HG03565 (cell line): ENCODE results near the gene NTN4.
"Not testable (repeated sequence)": the region's sequence is repeated elsewhere in the genome, so short reads cannot be mapped to it uniquely, and the experiment has no call there.

Experiments used
- ATAC-seq: cut with Tn5 transposase; IDR thresholded peaks from one replicate; pipeline ENCODE4 v1.9.1; 2021; ENCODE audit warnings: mild to moderate bottlenecking, moderate library complexity; ENCODE audit not compliant: unreplicated experiment

Gene NTN4

DNA sequence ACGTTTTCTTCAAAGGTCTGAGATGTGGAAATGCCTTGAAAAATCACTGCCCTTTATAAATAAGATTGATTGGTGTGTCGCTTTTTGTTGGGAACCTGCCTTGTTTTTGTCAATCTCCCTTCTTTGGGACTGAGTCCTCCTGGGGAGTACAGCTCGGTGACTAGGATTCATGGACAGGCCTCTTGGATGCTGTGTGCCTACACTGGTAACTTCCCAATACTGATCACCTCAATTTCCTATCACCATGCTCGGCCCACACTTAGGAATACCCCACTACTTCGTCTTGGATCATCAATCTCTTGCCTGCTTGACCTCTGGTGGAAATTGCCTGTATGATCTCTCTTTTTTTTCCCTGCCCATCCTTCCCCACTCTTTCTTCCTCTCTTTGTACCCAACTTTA is 34.2 kb downstream of the NTN4 start:
- ATAC-seq: no peak

GRCh38 chr12:95755261-95755865 is 35.2 kb downstream of the NTN4 start:
- ATAC-seq: no peak

- not testable (repeated sequence) for ATAC-seq
Observed at GRCh38 chr12:95746062-95746461, 44.5 kb downstream of the NTN4 start.

GRCh38 chr12:95742586-95742985 is 48.0 kb downstream of the NTN4 start:
- ATAC-seq: no peak

DNA sequence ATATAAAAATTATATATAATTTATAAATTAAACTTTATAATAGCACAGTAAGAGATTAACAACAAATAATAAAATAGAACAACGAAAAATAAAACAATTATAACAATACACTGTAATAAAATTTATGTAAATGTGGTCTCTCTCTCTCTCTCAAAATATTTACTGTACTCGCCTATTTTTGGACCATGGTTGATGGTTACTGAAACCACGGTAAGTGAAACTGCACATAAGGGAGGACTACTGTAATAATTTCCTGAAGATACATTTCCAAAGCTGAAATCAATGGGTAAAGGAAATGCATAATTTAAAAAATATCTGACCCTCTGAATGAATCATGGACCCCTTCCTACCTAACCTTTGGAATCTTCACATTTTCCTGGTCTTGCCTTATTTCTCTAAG is 48.9 kb downstream of the NTN4 start:
- no peak for ATAC-seq

DNA sequence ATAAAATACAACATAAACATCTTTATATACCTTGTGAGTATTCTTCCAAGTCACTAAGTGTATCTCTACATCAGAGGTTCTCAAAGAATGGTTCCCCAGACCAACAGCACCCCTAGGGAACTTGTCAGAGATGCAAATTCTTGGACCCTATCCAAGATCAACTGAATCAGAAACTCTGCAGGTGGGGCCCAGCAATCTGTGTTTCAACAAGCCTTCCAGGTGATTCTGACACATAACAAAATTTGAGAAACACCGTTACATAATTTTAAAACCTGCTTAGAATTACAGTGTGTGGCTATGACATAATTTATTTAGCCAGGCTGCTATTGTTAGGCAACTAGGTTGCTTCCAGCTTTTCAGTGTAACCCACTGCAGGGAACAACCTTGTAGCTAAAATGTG is 49.8 kb downstream of the NTN4 start:
- ATAC-seq: no peak

GRCh38 chr12:95739561-95740313 is 50.8 kb downstream of the NTN4 start:
- no peak for ATAC-seq

- ATAC-seq: no peak
Observed at GRCh38 chr12:95738024-95738611, 52.4 kb downstream of the NTN4 start.

DNA sequence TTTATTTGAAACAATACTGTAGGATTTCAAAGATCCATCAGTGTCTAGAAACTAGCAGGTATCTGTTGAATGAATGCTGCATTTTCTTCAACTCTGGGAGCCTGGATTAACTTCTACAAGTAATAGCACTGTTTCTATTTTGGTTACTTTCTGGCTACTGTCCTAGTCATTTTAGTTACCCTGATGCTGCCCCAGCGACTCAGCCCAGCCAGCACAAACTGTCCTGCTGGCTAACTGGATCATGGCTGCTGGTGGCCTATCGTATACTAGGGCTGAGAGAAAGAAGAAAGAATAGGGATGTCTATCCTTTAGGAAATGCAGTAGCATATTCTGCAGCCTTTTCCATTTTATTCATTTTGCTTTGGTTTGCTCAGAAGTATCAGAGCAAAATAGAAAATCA is 53.9 kb downstream of the NTN4 start:
- ATAC-seq: no peak

DNA sequence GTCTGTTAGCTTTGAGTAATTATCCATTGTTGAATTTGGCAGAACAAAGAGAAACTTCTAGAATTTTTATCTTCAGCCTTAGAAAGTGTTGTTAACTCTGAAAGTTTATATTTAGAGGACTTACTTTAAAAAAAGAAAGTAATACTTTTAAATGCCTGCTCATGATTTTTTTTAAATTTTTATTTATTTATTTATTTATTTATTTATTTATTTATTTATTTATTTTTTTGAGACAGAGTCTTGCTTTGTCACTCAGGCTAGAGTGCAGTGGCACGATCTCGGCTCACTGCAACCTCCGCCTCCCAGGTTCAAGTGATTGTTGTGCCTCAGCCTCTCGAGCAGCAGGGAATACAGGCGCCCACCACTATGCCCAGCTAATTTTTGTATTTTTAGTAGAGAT is 54.8 kb downstream of the NTN4 start:
- not testable (repeated sequence) for ATAC-seq

DNA sequence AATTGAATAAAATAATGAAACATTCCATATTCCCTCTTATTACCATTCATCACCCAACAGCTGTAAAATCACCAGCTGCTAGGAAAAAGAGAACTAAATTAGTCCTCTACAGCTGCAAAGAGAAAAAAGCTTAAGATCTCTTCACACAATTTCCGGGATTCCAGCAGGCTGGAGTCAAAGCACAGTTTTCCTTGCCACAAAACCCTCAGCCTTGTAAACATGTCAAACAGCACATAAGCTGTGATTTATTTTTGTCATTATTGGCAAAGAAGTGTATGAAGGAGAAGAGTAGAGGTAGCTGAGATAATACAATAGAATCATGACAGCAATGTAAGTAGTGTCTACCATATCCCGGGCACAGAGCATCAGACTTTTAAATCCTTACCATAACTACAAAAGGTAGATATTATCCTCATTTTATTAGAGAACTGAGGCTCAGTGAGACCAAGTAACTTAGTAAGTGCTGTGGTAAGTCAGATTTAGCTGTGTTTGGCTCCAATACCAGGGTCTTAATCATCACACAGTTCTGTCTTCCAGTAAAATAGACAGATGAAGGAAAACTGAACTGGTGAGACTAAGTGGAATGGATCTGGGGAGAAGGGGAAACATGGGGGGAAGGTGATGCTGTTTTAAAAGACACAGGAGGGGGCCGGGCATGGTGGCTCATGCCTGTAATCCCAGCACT is 57.3 kb downstream of the NTN4 start:
- ATAC-seq: no peak

DNA sequence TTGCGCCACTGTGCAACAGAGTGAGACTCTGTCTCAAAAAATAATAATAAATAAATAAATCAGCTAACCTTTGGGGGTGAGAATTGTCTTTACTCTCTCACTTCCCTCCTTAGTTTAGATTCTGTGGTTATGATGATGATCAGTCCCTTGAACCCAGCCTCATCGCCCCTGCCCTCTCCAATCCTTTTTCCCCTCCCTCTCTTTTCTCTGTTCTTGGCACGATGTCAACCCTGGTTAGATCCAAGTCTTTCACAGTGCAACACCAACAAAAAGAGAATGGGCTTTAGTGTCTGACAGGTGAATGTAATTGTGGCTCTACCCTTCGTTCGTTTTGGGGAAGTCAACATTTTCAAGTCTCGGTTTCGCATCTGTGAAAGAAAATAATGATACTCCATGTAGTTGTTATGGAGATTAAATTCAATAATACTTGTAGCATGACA is 59.0 kb downstream of the NTN4 start:
- no peak for ATAC-seq

DNA sequence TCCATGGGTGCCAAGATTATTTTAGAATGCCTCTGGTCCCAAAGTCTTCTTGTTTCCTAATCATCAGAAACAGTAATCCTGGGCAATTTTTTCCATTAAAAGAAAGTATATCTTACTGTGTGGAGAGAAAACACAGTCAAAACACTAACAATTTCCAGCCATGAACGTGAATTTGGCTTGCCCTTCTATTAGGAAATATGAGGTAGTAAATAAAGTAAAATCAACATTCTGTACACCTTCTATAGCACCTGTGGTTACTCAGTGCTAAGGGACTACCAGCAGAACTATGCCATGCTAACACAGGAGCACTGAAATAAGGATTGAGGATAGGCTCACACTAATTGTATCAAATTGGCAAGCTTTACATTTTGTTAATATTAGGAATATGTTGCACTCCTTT is 60.1 kb downstream of the NTN4 start:
- no peak for ATAC-seq

DNA sequence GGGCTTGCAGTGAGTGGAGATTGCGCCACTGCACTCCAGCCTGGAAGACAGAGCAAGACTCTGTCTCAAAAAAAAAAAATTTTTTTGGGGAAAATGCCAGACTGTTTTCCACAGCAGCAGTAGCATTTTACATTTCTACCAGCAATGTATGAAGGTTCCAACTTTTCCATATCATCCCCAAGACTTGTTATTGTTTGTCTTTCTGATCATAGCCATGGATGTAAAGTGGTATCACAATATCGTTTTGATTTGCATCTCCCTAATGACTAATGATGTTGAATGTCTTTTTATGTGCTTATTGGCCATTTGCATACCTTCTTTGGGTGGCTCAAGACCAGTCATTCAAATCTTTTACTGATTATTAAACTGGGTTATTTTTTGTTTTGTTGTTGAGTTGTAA is 63.7 kb downstream of the NTN4 start:
- ATAC-seq: no peak

GRCh38 chr12:95724767-95725166 is 65.8 kb downstream of the NTN4 start:
- ATAC-seq: no peak

GRCh38 chr12:95723693-95724384 is 66.7 kb downstream of the NTN4 start:
- no peak for ATAC-seq

DNA sequence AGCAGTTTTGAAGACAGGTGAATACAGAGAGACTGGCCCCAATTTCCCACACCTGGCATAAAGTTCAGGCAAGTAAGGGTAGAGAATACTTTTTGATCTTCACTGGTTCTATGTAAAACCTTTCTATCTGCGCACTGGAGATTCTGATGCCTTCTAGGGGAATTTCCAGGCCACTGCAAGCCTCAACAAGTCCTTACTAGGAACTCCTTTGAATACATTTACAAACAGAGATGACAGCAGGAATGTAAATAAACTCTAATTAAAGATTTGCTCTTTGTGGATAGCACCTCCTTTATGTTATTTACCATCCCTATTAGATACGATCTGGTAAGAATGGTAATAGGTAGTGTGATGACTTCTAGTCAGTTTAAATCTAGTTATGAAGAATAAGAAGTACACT is 69.2 kb downstream of the NTN4 start:
- ATAC-seq: no peak

GRCh38 chr12:95720146-95720545 is 70.4 kb downstream of the NTN4 start:
- ATAC-seq: no peak

- no peak for ATAC-seq
Observed at GRCh38 chr12:95718772-95719171, 71.8 kb downstream of the NTN4 start.

DNA sequence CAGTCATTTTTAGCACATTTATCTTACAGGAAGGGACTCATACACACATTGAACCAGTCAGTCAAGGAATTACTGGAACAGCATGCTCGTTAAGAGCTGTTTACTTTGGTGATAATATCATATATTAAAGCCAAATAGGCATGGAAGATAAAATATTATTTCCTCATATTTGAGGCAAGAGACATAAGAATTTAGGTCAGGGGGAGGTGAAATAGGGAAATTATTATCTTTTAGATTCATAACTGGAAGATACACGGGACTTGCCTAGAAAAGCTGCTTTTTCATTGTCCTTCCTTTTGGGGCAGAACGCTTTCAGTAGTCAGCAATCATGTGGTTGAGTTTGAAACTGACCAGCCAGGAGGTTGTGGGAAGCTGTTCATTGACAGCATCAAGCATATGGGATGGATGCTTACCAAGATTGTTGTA is 72.5 kb downstream of the NTN4 start:
- no peak for ATAC-seq

DNA sequence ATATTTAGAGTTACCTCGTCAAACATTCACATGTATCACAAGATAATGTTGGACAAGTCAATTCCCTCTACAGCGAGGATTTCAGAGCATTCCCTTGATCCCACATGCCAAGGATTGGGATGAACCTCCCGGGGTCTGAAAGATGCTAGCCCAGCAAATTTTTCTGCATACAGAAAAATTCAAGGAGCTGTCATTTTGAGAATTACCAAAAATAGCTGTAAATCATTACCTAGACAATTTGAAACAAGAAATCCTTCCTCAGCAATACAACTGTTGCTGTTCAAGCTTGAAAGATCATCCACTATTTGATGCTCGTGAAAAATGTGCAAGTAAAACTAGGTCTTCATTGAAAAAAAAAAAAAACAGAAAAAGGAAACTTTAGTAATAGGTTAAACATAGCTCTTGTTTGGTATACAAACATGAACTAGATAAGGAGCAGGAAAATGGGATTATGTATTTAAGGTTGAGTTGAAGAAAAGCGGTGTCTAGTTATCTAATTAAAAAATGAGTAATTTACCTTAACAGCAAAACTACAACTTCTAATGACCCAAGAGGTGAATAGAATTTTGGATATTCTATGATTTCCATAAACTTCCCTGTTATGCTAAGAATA is 73.1 kb downstream of the NTN4 start:
- no peak for ATAC-seq
